ENCODE data around the gene ICA1.

ICA1 gene

DNA sequence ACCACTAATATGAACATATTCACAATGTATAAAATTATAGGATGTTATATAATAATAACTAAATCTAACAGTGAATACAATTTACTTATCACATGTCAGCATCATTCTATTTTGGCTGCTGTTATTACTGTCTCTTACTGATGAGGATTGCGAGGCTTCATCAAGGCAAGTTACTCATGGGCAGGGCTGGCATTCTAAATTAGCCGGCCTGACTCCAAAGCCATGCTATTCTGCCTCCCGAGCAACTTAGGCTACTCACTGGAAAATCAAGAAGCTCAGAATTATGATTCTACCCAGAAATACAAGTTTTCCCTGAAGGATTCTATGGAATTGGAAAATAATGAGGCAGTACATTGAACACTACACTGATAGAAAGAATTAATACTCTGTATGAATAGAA is 101.7 kb downstream of the ICA1 start:
- DNase-seq (ENCODE audit: low read depth in 2 of 2), result no peak

DNA sequence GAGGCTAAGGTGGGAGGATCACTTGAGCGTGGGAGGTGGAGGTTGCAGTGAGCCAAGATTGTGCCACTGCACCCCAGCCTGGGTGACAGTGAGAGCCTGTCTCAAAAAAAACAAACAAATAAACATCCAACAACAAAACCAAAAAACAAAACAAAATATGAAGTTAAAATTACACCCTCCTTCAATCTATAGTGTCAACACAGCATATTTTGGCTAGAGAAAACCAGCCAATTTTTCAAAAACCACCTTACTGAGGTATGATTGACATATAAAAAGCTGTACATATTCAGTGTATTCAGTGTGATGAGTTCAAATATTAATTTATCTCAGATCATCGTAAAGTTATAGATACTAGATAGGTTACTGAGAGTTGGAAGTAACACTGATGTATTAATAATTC is 102.4 kb downstream of the ICA1 start:
- DNase-seq (ENCODE audit: low read depth in 2 of 2), result no peak

DNA sequence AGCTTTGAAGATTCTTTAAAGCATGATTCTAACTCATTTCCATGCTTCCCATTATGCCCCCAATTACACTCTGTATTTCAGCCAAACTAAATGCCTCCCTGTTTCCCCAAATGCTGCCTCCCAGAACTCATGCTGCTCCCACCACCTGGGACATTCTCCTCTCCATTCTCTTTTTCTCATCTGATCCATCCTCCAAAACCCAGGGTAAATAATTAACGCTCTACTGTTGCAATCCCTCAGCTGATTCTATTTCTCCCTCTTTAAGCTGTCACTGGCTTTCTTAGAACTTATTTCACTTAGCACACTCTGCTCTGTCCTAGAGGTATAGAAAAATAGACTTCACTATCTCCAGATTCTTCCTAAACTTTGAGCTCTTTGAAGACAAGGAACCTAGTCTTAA is 104.7 kb downstream of the ICA1 start:
- DNase-seq (ENCODE audit: low read depth in 2 of 2), result no peak

- no peak for DNase-seq (ENCODE audit: low read depth in 2 of 2)
Observed at GRCh38 chr7:8155836-8156235, 106.1 kb downstream of the ICA1 start.

DNA sequence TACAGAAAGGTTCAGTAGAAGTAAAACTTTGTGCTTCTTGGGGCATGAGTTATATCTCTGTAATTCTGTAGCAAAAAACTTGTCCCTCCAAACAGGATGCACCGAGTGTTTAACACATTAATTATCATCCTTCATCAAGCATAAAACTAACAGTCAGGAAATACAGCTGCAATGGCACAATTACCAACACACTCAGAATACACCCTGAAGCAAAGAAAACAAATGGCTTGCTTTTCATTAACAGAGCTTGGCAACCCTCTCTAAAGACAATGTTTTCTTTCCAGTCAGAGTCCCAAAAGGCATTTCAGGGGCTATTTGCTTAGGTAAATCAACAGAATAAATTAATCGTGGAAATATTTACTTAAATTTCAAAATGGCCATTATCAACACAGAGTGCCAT is 107.7 kb downstream of the ICA1 start:
- no peak for DNase-seq (ENCODE audit: low read depth in 2 of 2)

DNA sequence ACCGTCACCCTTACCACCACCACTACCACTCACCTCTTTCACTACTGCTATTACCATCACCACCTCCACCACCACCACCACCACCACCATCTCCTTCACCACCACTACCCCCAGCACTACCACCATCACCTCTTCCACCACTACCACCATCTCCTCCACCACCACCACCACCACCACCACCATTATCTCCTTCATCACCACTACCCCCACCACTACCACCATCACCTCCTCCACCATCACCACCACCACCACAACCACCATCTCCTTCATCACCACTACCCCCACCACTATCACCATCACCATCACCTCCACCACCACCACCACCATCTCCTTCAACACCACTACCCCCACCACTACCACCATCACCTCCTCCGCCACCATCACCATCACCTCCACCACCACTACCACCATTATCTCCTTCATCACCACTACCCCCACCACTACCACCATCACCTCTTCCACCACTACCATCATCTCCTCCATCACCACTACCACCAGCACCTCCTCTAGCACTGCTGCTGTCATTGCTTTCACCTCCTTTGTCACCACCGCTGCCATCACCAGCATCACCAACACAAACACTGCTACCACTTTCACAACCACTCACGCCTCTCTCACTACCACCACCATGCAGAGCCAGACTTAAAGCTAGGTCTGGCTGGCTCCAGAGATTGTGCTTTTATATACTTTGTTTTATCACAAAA is 109.3 kb downstream of the ICA1 start:
- no peak for DNase-seq (ENCODE audit: low read depth in 2 of 2)

DNA sequence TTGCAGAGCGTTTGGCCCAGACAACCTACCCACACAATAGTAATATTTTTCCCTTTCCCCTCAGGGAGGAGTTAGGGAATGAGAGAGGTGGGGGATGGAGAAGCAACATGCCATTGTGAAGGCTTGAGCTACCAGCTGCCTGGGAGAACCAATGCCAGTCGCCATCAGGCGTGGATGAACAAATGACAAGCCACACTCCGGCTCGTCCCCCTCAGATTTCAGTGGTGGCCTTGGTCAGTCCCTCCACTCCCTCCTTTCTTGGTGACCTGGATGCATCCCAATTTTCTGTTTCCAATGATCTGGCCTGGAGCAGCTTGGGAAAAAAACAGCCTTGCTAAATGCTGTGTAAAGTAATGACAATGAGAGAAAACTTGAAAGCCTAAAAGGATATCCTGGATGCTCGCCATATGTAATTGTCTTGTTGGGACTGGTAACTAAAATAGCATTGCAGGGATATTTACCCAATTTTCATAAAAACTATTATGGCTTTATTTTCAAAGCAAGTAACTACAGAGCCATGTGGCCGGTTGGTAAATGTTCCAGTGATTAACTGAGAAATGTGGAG is 110.7 kb downstream of the ICA1 start:
- DNase-seq (ENCODE audit: low read depth in 2 of 2), result no peak

DNA sequence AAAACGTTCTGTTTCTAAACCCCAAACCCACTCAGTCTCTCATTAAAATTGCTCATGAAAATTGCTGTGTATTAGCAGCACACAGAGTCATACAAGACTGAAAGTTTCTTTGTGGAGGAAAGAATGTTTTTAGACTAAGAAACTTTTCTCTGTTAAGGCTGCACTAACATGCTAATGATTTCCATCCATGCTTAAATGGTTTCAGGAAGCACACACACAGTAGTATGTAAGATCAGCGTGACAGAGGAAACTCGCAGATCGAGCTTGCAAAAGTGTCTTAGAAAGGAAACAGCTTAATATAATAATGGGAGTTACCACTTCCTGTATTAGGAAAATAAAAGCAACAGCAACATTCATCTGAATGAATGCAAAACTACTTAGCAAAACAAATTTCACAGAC is 112.7 kb downstream of the ICA1 start:
- DNase-seq (ENCODE audit: low read depth in 2 of 2), result no peak

DNA sequence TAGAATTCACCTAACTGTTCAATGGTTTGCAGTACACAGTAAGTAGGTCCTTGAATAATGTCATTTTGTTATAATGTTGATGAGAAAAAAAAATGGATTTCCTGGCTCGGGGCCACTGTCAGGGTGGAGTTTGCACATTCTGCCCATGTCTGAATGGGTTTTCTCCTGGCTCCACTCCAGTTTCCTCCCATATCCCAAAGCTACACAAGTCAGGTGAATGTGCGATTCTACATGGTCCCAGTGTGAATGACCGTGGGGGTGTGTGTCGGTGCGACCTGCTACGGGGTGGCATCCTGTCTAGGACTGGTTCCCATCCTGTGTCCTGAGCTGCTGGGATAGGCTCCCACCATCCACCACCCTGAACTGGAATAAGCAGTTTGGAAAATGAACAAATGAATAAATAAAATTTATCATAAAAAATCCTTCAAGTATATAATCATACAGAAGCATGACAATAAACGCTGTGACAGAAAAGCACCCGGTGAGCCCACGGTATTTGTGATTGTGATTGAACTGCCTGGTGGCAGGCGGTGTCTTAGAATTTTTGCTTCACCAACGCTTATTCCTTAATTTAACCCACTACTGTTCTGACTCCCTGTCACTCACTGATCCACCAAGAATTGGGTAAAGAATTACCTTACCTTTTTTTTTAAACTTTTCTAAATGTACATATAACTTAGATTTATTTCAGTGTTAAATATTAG is 114.1 kb downstream of the ICA1 start:
- DNase-seq (ENCODE audit: low read depth in 2 of 2), result no peak

- no peak for DNase-seq (ENCODE audit: low read depth in 2 of 2)
Observed at GRCh38 chr7:8146788-8147413, 115.1 kb downstream of the ICA1 start.

GRCh38 chr7:8146106-8146787 is 115.7 kb downstream of the ICA1 start:
- no peak for DNase-seq (ENCODE audit: low read depth in 2 of 2)

GRCh38 chr7:8144856-8145255 is 117.1 kb downstream of the ICA1 start:
- DNase-seq (ENCODE audit: low read depth in 2 of 2), result no peak

GRCh38 chr7:8143151-8143874 is 118.7 kb downstream of the ICA1 start:
- DNase-seq (ENCODE audit: low read depth in 2 of 2), result no peak

- DNase-seq (ENCODE audit: low read depth in 2 of 2), result no peak
Observed at GRCh38 chr7:8142477-8142876, 119.5 kb downstream of the ICA1 start.

- no peak for DNase-seq (ENCODE audit: low read depth in 2 of 2)
Observed at GRCh38 chr7:8141070-8141469, 120.9 kb downstream of the ICA1 start.

DNA sequence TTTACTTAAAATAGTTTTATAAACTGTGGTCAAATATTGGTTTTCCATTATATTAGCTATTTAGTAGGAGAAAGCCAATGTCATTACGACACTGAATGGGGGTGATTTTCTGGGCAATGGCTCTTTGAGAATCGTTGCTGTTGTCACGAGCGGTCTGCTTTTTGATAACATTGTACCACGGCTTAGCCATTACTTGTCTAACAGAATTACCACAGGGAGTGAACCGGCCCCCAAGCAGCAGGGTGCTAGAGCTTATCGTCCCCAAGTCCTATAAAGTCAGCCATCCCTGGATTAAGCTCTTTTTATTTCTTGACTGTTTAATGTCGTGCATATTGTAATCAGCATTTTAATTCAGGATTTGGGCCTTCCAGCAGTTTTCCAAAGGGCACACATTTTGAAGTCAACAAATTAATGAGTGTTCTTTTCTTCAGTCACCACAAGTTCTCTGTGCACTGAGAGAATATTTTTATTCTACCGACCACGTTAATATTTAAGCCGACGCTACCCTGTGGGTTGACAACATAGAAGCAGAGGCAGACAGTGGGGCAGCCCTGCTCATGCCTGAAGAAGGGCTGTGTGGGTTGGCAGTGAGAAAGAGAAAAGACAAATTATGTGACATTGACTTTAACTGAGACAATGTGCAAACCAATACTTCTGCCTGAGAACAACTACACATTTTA is 125.8 kb downstream of the ICA1 start:
- no peak for DNase-seq (ENCODE audit: low read depth in 2 of 2)

- no peak for DNase-seq (ENCODE audit: low read depth in 2 of 2)
Observed at GRCh38 chr7:8135417-8135816, 126.5 kb downstream of the ICA1 start.

DNA sequence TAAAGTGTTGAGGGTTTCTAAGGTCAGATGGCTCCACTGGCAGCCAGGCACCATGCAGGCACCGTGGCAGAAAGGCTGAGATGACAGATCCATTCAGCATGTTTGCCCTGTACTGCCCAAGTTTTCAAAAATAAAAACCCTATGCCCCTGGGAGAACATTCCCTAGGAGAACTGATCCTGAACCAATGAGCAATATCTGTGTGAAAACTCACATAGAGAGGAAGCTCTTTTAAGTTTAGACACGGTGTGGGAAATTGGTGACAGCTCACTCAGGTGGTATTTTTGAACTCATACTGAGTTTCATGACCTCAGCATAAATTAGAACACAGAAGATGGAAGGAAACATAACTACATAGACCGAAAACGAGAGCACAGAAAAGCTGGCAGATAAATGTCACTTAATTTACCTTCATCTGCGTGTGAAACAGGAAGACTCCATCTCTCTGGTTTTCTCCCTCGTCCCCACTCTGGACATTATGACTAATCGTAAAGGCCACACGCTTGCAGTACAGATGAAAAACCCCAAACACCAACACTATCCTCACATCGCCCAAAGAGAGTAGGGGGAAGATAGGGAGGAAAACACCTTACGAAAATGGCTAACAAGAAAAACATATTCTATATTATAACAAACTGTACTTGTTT is 127.8 kb downstream of the ICA1 start:
- no peak for DNase-seq (ENCODE audit: low read depth in 2 of 2)

DNA sequence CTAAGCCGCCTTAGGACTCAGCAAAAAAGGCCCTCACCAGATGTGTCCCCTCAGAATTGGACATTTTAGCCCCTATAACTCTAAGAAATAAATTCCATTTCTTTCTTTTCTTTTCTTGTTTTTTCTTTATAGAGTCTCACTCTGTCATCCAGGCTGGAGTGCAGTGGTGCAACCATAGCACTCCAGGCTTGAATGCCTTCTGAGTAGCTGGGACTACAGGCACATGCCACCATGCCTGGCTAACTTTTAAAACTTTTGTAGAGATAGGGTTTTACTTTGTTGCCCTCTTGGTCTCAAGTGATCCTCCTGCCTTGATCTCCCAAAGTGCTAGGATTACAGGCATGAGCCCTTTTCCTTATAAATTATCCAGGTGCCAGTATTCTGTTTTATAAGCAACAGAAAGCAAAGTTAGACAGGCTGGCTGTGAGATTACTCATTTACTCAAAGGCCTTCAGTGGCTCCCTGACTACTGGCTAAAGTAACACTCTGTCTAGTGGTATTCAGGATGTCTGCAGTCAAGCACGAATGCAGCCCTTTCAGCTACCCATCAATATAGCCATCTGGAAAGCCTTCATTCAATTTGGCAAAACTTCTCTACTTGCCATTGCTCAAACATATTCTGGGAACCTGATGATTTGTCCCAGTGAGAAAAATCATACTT is 128.6 kb downstream of the ICA1 start:
- DNase-seq (ENCODE audit: low read depth in 2 of 2), result no peak
